ENCODE data around the gene NEK5.
"Not testable (repeated sequence)": the region's sequence is repeated elsewhere in the genome, so short reads cannot be mapped to it uniquely, and the experiment has no call there.

NEK5 gene

DNA sequence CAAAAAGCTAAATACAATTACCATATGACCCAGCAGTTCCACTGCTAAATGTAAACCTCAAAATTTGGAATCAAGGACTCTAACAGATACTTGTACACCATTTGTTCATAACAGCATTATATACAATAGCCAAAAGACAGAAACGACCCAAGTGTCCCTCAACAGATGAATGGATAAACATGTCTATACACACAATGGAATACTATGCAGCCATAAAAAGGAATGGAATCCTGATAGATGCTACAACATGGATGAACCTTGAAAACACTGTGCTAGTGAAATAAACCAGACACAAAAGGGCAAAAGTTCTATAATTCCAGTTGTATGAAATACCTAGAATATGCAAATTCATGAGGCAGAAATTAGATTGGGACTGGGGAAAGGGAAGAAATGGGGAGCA is 18.4 kb upstream of the NEK5 start:
- no peak for DNase-seq (ENCODE audit: low spot score)

DNA sequence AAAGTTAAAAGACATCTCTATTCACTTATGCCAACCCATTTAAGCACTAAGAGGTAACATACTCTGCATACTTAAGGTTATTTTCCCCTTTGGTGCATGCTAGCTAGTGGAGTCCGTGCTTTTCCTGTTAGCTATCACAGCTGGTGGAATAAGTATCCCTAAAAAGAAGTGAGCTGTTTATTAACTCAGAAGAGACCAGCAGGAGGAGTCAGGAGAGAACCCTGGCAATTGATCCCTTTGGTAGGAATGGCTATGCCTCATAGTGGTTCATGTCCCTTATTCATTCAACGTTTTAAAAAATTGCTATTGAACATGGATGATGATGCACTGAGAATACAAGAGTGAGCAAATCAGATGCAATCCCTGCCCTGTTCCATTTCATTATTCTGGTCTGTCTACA is 12.4 kb upstream of the NEK5 start:
- no peak for DNase-seq (ENCODE audit: low spot score)

DNA sequence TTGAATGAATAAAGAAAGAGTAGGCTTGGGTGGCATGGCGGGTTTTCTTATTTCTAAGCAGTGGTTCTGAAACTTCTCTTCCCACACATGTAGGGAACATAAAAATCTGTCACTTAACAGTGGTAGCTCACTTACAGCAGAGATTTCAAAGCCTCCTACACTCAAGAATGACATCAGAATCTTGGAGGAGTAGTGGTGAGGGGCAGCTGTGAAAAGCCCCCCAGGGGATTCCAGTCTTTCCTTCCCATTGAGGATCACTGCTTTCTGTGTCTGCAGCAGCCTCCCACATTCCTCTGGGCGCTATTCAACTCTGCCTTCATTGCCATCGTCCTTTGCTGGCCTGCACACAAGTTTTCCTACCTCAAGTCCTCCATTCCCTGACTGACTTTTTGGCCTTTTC is 8.6 kb upstream of the NEK5 start:
- DNase-seq (ENCODE audit: low spot score) = no peak

DNA sequence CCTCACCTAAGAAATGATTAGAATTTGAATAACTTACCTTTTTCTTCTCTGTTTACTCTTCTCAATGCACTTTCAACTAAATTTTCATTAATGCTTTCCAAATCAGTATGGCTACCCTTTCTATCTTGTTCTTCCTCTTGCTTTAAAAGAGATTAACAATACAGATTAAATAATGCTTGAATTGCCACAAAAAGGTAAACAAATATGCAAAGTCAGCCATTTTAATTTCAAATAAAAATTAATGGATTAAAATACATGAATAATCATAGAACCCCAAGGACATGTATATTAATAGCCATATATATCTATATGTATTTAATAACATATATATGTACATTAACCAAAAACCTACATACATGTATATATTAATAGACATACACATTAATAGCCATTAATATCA is 7.9 kb upstream of the NEK5 start:
- no peak for DNase-seq (ENCODE audit: low spot score)

DNA sequence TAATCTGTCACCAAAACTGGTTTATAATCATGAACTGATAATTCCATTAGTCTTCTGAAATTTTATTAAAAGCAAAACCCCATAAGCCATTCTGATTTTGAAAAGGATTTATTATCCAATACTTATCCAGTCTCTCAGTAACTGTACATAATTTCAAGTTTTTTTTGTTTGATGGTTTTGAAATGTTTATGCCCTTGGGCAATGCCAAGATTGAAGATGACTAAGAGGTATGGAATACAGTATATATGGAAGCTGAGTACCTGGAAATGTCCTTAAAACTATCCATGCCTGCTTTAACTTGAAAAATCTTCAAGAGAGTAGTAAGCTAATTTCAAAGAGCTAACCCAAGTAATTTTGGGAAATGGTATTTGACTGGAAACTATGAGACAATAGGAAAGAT is 1.8 kb upstream of the NEK5 start:
- no peak for DNase-seq (ENCODE audit: low spot score)

DNA sequence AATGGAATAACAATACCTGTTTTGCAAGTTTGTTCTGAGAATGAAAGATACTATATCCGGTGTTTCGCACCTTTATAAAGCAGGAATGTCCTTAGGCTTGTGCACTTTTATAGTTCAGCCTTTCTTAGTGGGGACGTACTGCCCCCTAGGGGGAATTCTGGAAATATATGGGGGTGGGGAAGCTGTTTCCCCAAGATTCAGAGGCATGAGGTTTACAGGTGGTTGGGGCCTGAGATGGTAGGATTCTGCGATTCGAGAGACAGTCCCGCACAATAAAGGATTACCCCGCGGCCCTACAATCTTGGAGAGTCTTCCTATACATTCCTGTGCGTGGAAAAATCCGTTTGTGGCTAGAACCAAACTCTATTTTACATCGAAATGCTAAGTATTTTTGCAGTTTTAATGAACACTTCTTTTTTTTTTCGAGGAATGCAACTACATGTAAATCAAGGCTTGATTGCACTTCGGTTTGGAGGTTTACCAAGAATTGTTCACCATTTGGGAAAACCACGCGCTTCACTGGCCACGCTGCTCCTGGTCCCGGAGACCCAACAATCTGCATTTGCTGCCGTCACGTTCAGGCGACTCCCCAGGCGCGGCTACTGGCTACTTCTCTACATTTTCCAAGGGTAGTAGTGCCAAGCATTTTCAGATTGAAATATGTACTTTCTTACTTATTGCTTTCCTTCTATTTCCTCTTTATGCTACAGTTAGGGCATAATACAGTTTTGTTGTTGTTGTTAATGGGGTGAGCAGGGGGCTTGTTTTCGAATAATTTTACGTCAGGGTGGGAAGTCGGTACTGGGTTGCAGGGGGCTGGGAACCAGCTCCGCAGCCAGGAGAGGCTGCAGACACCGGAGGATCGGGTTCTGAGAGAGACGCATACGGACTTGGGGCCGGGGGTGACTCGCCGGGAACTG is 830 bp downstream of the NEK5 start:
- peak; percentile 70 for DNase-seq (ENCODE audit: low spot score)

DNA sequence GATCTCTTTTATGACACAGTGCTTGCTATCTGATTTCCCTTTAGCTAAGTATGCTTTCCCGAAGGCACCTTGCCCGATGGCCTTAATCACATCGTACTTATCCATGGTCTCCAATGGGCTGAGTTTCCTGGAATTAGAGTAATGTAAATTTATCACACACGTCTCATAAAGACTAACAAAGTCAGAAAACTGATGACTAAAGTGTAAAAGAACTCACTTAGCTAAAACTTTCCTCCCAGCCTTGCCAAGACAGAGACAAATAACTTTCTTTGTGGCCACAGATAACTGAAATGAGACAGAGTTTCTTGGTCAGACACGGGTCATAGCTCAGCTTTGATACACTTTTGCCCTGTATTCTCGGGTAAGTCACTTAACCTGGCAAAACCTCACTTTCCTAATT is 1.5 kb downstream of the NEK5 start:
- DNase-seq (ENCODE audit: low spot score) = peak; percentile 7

DNA sequence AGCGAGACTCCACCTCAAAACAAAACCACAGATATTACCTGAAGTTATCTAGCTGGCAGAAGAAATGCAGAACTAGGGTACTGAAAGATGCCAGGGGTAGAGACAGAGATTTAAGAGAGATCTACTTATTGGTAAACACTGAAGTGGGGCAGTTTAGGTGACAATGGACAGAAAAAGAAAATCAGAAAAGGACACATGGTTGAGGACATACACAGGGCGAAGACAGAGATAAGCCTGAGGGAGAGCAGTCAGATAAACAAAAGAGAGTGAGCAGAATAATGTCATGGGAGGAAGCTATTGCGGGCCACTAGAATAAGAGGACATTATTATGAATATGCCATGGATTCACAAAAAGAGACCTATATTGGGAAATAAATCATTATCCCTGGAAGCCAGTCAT is 3.3 kb downstream of the NEK5 start:
- no peak for DNase-seq (ENCODE audit: low spot score)

DNA sequence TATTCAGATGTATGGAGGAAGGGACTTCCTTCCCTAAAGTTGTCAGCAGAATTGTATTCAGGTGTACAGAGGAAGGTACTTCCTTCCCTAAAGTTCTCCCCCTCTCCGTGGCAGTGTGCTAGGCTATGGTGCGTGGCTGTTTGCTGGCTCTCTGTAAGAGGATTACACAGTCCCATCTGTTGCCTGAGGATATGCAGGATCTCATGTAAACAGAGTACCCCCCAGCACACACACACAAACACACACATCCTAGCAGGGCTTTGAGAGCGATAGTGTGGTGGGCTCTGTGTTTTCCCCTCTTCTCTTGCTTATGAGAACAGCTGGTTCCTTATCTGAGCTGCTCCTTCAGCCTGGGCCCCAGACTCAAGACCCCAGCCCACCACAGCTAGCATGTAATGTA is 10.3 kb downstream of the NEK5 start:
- DNase-seq (ENCODE audit: low spot score) = no peak

DNA sequence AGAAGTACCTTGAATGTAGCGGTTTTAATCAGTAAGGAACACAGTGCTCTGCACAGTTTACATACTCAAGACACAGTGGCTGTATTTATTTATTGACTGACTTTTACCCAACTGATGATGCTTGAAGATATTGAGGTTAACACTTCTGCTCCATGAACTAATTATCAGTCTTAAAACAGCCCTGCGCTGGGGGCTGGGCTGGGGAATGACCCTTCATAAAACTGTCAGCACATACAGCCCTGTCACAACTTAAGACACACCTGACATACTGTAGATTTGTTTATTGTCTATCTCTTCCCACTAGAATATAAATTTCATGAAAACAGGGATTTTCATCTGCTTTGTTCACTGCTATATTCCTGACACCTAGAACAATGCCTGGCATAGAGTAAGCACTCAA is 10.8 kb downstream of the NEK5 start:
- no peak for DNase-seq (ENCODE audit: low spot score)

DNA sequence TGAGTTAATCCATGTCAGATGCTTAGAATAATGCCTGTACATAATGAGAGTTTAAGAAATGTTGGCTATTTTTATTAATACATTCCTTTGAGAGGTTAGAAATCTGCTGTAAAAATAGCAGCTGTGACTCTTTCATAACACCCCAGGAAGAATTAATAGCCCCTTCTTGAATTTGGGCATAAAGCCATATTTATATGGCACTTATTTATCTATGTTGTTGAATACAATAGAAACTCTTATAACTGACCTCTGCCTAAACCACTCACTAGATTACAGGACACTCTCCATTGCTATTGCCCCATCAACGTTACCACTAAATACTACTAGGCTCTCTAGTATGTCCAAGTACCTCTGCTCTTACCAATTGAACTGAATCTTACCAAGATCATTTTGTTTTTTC is 16.3 kb downstream of the NEK5 start:
- no peak for DNase-seq (ENCODE audit: low spot score)

DNA sequence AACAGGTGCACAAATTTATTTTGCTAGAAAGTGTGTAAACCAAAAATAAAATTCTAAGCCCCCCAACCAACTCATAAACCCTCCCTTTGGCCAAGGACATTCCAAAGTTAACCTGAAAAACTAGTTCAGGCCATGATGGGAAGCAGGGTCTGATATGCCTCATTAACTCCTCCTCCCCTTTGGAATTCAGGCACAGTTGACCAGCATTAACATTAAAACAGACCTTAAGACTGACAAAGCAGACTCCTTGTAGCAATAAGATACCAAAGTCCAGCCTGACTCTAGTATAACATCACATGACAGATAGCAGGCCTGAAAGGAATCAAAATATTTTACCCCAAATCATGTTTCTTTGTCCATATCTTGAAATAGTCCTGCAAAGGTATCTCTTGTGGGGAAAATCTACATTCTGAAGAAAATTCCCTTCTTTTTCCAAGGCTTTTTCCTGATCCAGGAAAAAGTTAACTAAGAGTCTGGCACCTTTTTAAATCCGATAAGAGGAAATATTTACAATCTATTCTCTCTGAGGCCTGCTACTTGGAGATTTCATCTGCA is 19.7 kb downstream of the NEK5 start:
- DNase-seq (ENCODE audit: low spot score) = no peak

DNA sequence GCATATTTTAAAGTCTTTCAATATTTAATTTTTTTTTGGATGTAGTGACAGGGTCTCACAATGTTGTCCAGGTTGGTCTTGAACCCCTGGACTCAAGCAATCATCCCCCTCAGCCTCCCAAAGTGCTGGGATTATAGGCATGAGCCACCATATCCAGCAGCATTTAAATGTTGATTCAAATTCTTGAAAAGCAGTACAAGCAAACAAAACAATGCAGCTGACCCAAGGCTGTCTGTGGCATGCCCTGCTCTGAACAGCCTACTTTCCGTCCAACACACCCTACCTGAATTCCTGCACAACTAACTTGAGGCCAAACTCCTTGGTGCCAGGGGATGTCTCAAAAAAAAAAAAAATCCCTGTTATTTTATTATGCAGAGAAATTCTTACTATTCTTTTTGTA is 23.0 kb downstream of the NEK5 start:
- no peak for DNase-seq (ENCODE audit: low spot score)

DNA sequence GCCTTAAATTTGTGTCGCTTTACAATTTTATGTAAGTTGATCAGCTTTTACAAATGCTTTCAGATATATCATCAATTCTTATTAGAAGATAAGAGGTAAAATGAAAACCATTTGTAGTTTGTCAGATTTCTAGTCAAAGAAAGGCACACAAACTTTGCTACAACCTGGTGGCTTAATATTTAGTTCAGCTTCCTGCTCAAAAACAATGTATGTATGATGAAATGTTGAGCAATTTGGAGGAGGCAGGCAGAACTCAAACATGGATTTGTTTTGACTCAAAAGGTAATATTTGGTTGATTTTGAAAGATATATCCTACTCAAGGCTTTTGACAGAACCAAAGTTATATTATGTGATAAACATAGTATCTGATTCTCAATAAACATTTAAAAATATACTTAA is 24.2 kb downstream of the NEK5 start:
- no peak for DNase-seq (ENCODE audit: low spot score)

DNA sequence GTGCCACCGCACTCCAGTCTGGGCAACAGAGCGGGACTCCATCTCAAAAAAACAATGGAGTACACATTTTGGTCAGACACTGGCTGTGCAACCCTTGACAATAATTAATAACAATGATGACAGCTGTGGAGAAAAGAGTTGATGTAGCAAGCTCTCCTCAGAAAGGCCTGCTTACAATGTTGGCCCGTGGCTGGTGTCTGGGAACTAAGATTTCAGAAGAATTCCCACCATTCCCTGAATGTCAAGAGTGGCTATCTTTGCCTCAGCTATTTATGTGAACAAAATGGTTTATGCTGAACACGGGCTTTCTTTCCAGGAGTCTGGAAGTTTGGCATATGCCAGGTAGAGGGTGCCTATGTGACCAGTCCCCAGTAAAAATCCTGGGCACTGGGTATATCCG is 25.5 kb downstream of the NEK5 start:
- no peak for DNase-seq (ENCODE audit: low spot score)

DNA sequence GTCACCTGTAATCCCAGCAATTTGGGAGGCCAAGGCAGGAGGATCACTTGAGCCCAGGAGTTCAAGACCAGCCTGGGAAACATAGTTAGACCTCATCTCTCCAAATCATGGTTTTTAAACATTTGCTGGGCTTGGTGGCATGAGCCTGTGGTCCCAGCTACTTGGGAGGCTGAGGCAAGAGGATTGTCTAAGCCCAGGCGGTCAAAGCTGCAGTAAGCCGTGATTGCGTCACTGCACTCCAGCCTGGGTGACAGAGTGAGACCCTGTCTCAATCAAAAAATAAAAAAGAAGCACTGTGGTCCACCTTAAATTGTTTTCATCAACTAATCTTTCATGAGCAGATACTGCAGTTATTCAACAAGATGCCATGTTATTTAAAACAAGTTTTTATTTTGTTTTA is 26.4 kb downstream of the NEK5 start:
- DNase-seq (ENCODE audit: low spot score) = not testable (repeated sequence)

DNA sequence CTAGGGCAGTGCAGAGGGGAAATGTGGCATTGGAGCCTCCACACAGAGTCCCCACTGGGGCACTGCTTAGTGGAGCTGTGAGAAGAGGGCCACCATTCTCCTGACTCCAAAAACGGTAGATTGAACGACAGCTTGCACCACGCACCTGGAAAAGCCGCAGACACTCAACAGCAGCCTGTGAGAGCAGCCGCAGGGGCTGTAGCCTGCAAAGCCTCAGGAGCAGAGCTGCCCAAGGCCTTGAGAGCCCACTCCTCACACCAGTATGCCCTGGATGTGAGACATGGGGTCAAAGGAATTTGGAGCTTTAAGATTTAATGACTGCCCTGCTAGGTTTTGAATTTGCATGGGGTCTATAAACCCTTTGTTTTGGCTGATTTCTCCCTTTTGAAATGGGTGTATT is 31.7 kb downstream of the NEK5 start:
- DNase-seq (ENCODE audit: low spot score) = no peak

DNA sequence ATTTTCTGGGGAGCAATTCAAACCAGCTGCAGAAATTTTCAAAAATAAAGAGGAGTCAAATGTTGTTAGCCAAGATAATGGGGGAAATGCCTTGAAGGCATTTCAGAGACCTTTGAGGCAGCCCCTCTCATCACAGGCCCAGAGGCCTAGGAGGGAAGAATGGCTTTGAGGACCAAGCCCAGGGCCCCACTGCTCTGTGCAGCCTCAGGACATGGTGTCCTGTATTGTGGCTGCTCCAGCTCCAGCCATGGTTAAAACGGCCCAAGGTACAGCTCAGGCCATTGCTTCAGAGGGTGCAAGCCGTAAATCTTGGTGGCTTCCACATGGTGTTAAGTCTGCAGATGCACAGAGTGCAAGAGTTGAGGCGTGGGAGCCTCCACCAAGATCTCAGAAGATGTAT is 32.1 kb downstream of the NEK5 start:
- DNase-seq (ENCODE audit: low spot score) = no peak

DNA sequence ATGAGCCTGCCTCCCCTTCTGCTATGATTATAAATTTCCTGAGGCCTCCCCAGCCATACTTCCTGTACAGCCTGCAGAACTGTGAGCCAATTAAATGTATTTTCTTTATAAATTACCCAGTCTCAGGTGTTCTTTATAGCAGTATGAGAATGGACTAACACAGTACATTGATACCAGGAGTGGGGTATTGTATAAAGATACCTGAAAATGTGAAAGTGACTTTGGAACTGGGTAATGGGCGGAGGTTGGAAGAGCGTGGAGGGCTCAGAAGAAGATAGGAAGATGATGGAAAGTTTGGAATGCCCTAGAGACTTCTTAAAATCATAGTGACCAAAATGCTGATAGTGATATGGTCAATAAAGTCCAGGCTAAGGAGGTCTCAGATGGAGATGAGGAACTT is 32.8 kb downstream of the NEK5 start:
- DNase-seq (ENCODE audit: low spot score) = no peak

DNA sequence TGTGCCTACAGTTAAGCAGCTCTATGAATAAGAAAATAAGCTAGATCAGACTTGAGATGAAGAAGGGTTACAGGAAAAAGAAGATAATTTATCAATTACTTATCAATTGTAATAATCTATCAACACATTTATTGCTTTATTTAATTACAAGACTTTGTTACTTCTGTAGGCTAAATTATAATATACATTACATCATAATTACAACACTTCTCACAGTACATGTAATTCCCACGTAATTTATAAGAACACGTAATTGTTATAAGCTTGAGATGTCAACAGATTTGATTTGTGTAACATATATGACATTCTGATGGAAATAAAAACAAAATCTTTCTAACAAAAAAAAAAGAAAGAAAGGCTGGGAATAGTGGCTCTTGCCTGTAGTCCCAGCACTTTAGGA is 36.8 kb downstream of the NEK5 start:
- DNase-seq (ENCODE audit: low spot score) = no peak

DNA sequence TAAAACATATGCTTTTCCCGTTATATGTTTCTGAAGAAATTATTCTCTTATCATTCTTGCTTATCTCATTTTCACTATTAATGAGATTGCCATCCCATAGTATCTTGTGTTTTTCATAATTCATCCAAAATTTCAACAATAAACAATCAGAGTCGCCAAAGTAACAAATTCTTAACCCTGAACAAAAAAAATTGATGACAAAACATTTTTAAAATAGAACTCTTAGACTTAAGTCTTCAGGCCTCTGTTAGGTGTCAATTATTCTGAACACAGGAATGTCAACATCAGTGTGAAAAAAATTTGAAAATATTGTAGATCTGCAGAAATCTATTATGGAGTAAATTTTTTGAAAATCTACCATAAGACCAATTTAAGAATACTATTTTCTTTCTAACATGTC is 37.4 kb downstream of the NEK5 start:
- no peak for DNase-seq (ENCODE audit: low spot score)

DNA sequence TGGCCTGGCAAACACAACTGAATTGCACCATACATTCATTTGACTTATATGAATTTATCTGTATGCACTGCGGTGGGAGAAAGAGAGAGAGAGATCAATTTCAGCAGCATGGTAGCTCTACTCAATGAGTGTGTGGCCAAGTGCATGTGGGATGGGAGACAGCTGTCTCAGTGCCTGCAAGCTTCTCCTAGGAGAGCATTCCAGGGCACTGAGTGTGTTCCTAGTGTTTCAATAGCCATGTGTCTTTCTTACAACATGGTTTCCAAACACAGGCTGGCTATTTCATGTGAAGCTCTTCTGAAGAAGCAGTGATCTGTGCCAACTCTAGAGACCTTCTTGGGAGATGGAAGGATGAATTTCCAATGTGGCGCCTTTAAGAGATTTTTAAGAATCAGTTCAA is 43.5 kb downstream of the NEK5 start:
- no peak for DNase-seq (ENCODE audit: low spot score)

DNA sequence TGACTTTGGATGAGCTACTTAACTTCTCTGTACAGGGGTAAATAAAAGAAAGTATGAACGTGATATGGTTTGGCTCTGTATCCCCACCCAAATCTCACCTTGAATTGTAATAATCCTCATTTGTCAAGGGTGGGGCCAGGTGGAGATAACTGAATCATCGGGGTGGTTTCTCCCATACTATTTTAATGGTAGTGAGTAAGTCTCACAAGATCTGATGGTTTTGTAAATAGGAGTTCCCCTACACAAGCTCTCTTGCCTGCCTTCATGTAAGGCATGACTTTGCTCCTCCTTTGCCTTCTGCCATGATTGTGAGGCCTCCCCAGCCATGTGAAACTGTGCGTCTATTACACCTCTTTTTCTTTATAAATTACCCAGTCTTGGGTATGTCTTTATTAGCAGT is 43.9 kb downstream of the NEK5 start:
- DNase-seq (ENCODE audit: low spot score) = not testable (repeated sequence)

DNA sequence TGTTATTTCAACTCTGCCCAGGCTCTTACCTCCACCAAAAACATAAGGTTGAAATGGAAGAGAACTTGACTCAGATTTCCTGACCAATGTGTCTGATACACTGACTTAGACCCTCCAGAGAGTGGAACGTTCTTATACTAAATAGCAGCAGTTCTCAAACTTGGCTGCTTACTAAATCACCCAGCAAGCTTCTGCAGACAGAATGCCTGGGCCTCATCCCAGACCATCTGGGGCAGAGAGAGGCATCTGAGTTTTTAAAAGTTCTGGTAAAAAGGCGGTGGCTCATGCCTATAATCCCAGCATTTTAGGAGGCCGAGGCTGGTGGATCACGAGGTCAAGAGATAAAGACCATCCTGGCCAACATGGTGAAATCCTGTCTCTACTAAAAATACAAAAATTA is 46.3 kb downstream of the NEK5 start:
- no peak for DNase-seq (ENCODE audit: low spot score)

Data from SK-N-DZ (cell line).